ENCODE data around the gene FIG4. TPM values are rescaled to one million over a fixed set of nuclear protein-coding genes. Genes with fewer than 3 reads are reported as not detected.

The FIG4 gene
- total and polyA plus RNA-seq, 2 of the 13 experiments (the other 11 are each of a cell fraction or from before 2014, with no cell fraction given): 5.5 to 7.9 TPM

DNA sequence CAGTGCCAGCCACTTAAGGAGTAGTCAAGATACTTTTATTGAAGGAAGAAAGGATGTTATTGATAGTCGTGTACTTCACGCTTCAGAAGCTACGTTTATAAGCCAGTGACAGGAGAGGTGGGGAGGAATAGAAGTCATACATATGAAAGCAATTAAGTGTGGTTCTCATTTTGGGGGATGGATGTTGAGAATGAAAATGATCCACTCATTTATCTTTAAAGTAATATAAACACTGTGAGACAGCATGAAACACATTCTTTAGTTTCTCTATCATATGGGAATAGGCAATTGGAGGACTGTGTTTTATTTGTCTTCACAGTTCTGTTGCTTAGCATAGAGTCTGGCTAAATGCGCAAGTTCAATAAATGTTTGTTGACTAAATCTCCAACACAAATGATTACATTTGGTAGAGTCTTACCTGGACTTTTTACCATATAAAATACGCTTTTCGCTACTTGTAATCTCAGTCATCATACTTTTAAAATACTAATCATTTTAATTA, 35.3 kb upstream of the FIG4 start:
- Histone ChIP-seq H3K36me3 (replicated peaks in 1 of 2; ENCODE audit: control insufficient read depth in 1 of 2, insufficient read depth in 2 of 2, low read length in 2 of 2) (no peaks in the 10 kb centered on the region), H4K20me1 (ENCODE audit: insufficient read depth, low read length) (no peaks in the 10 kb centered on the region), H3K27me3 (ENCODE audit: control insufficient read depth in 1 of 2, insufficient read depth in 2 of 2, low read length in 2 of 2) (no peaks in the 10 kb centered on the region), H3K9ac (ENCODE audit: insufficient read depth, low read depth, low read length) (no peak overlapping the region), H3K4me1 (ENCODE audit: insufficient read depth, low read length) (no peaks in the 10 kb centered on the region), H3K9me3 (ENCODE audit: low read length) (no peaks in the 10 kb centered on the region), H3K79me2 (ENCODE audit: insufficient read depth, low read length) (no peaks in the 10 kb centered on the region), H3K4me3 (replicated peaks in 1 of 3; ENCODE audit: insufficient read depth in 1 of 3, low read depth in 2 of 3, low read length in 3 of 3) (no peak overlapping the region), H3K4me2 (ENCODE audit: low read depth, low read length) (no peak overlapping the region), H3K27ac (ENCODE audit: extremely low read length, insufficient read depth, low read length) (no peak overlapping the region), H2AFZ (ENCODE audit: low read length) (no peak overlapping the region)
- no TSS peak for BruUV-seq (replicated peaks)
- CTCF ChIA-PET (ENCODE audit: low intra/inter-chr PET ratio, low total read pairs): no interaction called here
- WGBS (ENCODE audit: low lambda C conversion rate): 96% methylated on average over 6 of the region's 6 CpGs
- TF ChIP-seq, protein P1, sequence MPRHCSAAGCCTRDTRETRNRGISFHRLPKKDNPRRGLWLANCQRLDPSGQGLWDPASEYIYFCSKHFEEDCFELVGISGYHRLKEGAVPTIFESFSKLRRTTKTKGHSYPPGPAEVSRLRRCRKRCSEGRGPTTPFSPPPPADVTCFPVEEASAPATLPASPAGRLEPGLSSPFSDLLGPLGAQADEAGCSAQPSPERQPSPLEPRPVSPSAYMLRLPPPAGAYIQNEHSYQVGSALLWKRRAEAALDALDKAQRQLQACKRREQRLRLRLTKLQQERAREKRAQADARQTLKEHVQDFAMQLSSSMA (CRISPR knock-in tag; IDR thresholded peaks at IDR 0.05): no peak
- no peak for TF ChIP-seq KAT8 (CRISPR knock-in tag; IDR thresholded peaks at IDR 0.05)
- no peak for TF ChIP-seq TAF15 (IDR thresholded peaks at IDR 0.05; ENCODE audit: low read depth, low read length, poor library complexity, severe bottlenecking)
- TF ChIP-seq ZNF235 (CRISPR knock-in tag; IDR thresholded peaks at IDR 0.05; ENCODE audit: borderline replicate concordance): no peak
- TF ChIP-seq ZNF562 (CRISPR knock-in tag; IDR thresholded peaks at IDR 0.05; ENCODE audit: borderline replicate concordance): no peak
- TF ChIP-seq, protein P2, sequence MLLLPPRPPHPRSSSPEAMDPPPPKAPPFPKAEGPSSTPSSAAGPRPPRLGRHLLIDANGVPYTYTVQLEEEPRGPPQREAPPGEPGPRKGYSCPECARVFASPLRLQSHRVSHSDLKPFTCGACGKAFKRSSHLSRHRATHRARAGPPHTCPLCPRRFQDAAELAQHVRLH (CRISPR knock-in tag; IDR thresholded peaks at IDR 0.05; ENCODE audit: borderline replicate concordance, low read depth): no peak
- TF ChIP-seq, protein P3, sequence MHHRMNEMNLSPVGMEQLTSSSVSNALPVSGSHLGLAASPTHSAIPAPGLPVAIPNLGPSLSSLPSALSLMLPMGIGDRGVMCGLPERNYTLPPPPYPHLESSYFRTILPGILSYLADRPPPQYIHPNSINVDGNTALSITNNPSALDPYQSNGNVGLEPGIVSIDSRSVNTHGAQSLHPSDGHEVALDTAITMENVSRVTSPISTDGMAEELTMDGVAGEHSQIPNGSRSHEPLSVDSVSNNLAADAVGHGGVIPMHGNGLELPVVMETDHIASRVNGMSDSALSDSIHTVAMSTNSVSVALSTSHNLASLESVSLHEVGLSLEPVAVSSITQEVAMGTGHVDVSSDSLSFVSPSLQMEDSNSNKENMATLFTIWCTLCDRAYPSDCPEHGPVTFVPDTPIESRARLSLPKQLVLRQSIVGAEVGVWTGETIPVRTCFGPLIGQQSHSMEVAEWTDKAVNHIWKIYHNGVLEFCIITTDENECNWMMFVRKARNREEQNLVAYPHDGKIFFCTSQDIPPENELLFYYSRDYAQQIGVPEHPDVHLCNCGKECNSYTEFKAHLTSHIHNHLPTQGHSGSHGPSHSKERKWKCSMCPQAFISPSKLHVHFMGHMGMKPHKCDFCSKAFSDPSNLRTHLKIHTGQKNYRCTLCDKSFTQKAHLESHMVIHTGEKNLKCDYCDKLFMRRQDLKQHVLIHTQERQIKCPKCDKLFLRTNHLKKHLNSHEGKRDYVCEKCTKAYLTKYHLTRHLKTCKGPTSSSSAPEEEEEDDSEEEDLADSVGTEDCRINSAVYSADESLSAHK (CRISPR knock-in tag; IDR thresholded peaks at IDR 0.05; ENCODE audit: borderline replicate concordance): no peak
- TF ChIP-seq ZNF616 (CRISPR knock-in tag; IDR thresholded peaks at IDR 0.05; ENCODE audit: low read depth): no peak
- TF ChIP-seq RFXAP (CRISPR knock-in tag; IDR thresholded peaks at IDR 0.05; ENCODE audit: borderline replicate concordance): no peak
- no peak for TF ChIP-seq ZNF121 (CRISPR knock-in tag; IDR thresholded peaks at IDR 0.05)
- TF ChIP-seq ZNF207 (IDR thresholded peaks at IDR 0.05; ENCODE audit: borderline replicate concordance): no peak
- no peak for TF ChIP-seq CHCHD3 (CRISPR knock-in tag; IDR thresholded peaks at IDR 0.05)
- POLR2A ChIA-PET: no interaction called here
- in situ Hi-C loops (cut with HindIII; ENCODE audit: extremely low pct_ligation_motif_present, low pct_unique_long_range_greater_than_20kb): no loop called here
- intact Hi-C loops (cut with micrococcal nuclease; ENCODE audit: unreplicated experiment): no loop called here
- FAIRE-seq (no peak), ATAC-seq (no peak), DNase-seq (ENCODE audit: low spot score) (no peak)

Data from HepG2 (cell line).